DOHH2 (cell line): ENCODE data around the gene KIF20B.

Experiments
- H3F3A ChIP-seq: fragments of 200-600 bp; sonication (generic), shearing (Covaris generic); 2 replicates; pipeline ENCODE4 v1.6.0; 2016; ENCODE audit warnings: antibody characterized with exemption, mild to moderate bottlenecking; ENCODE audit not compliant: control insufficient read depth, insufficient read depth
- H3K27ac ChIP-seq: fragments of 200-600 bp; sonication (generic); 2 replicates; pipeline ENCODE4 v1.5.1; 2014; ENCODE audit warnings: low read depth, mild to moderate bottlenecking, low read length, moderate library complexity
- H3K27me3 ChIP-seq: fragments of 200-600 bp; sonication (generic); 2 replicates; pipeline ENCODE4 v1.6.1; 2014; ENCODE audit warnings: mild to moderate bottlenecking, low read length, mixed read lengths; ENCODE audit not compliant: control insufficient read depth
- H3K36me3 ChIP-seq: fragments of 200-600 bp; sonication (generic); 2 replicates; pipeline ENCODE4 v1.6.1; 2014; ENCODE audit warnings: mild to moderate bottlenecking, low read length, moderate library complexity, mixed read lengths; ENCODE audit not compliant: control insufficient read depth
- H3K4me1 ChIP-seq: fragments of 200-600 bp; sonication (generic); 2 replicates; pipeline ENCODE4 v1.6.1; 2014; ENCODE audit warnings: mild to moderate bottlenecking, low read length, mixed read lengths; ENCODE audit not compliant: control insufficient read depth
- H3K4me2 ChIP-seq: fragments of 200-600 bp; sonication (generic); 2 replicates; pipeline ENCODE4 v1.6.0; 2014; ENCODE audit warnings: mild to moderate bottlenecking, low read length, moderate library complexity
- H3K4me3 ChIP-seq: fragments of 200-600 bp; sonication (generic); 2 replicates; pipeline ENCODE4 v1.5.1; 2014; ENCODE audit warnings: mild to moderate bottlenecking, low read length, mixed read lengths
- H3K79me2 ChIP-seq: fragments of 200-600 bp; sonication (generic); 2 replicates; pipeline ENCODE4 v1.6.1; 2014; ENCODE audit warnings: mild to moderate bottlenecking, low read length, mixed read lengths; ENCODE audit not compliant: control insufficient read depth
- H3K9me2 ChIP-seq: fragments of 200-600 bp; sonication (generic); replicated peaks from 2 replicates; pipeline ENCODE4 v1.6.1; 2014; ENCODE audit warnings: mild to moderate bottlenecking, low read length, mixed read lengths; ENCODE audit not compliant: control insufficient read depth
- H3K9me3 ChIP-seq: fragments of 200-600 bp; sonication (generic); 2 replicates; pipeline ENCODE4 v1.6.1; 2014; ENCODE audit warnings: antibody characterized with exemption, low read length, mixed read lengths; ENCODE audit not compliant: control insufficient read depth, insufficient read depth
- H4K20me1 ChIP-seq: fragments of 200-600 bp; sonication (generic); 2 replicates; pipeline ENCODE4 v1.6.0; 2014; ENCODE audit warnings: low read depth, mild to moderate bottlenecking, antibody characterized with exemption, low read length, moderate library complexity; ENCODE audit not compliant: control insufficient read depth, insufficient read depth
- EZH2phosphoT487 ChIP-seq: fragments of 200-600 bp; sonication (generic); IDR thresholded peaks from 2 replicates; pipeline ENCODE4 v1.6.1; 2017; ENCODE audit warnings: borderline replicate concordance, mild to moderate bottlenecking, antibody characterized with exemption, low read length, moderate library complexity, mixed read lengths
- TF ChIP-seq, protein P1 (sequence below): fragments of 200-600 bp; sonication (generic); IDR thresholded peaks from one replicate; pipeline ENCODE4 v1.5.1; 2014; ENCODE audit warnings: antibody characterized with exemption, mild to moderate bottlenecking, low read depth, low read length; ENCODE audit not compliant: poor library complexity, severe bottlenecking

KIF20B gene

DNA sequence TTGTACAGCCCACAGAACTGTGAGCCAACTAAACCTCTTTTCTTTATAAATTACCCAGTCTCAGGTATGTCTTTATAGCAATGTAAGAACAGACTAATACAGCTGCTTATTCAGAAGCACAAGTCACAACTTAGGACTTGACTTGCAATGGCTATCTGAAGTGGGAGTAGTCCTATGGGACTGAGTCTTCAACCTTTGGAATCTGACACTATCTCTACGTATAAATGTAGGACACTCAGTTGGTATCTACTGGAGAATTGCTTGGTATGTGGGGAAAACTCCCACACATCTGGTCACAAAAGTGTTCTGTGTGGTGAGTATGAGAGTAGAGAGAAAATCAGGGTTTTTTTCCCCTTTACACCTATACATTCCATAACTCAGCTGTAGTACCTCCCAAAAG is 44.1 kb upstream of the KIF20B start:
- Histone ChIP-seq H3K4me3 (no peak overlapping the region), H3K4me1 (peaks cover 39% of the 10 kb centered on the region), H3K9me2 (no peaks in the 10 kb centered on the region), H3F3A (no peaks in the 10 kb centered on the region), H3K4me2 (no peak overlapping the region), H4K20me1 (no peaks in the 10 kb centered on the region), H3K27ac (no peak overlapping the region), H3K79me2 (no peaks in the 10 kb centered on the region), H3K36me3 (peaks cover 5% of the 10 kb centered on the region; the same call in 1 of the 2 replicates), H3K27me3 (no peaks in the 10 kb centered on the region), H3K9me3 (peaks cover 8% of the 10 kb centered on the region; the same call in 1 of the 2 replicates)
- TF ChIP-seq, protein P1, sequence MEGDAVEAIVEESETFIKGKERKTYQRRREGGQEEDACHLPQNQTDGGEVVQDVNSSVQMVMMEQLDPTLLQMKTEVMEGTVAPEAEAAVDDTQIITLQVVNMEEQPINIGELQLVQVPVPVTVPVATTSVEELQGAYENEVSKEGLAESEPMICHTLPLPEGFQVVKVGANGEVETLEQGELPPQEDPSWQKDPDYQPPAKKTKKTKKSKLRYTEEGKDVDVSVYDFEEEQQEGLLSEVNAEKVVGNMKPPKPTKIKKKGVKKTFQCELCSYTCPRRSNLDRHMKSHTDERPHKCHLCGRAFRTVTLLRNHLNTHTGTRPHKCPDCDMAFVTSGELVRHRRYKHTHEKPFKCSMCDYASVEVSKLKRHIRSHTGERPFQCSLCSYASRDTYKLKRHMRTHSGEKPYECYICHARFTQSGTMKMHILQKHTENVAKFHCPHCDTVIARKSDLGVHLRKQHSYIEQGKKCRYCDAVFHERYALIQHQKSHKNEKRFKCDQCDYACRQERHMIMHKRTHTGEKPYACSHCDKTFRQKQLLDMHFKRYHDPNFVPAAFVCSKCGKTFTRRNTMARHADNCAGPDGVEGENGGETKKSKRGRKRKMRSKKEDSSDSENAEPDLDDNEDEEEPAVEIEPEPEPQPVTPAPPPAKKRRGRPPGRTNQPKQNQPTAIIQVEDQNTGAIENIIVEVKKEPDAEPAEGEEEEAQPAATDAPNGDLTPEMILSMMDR: no peak
- no peak for TF ChIP-seq EZH2phosphoT487

DNA sequence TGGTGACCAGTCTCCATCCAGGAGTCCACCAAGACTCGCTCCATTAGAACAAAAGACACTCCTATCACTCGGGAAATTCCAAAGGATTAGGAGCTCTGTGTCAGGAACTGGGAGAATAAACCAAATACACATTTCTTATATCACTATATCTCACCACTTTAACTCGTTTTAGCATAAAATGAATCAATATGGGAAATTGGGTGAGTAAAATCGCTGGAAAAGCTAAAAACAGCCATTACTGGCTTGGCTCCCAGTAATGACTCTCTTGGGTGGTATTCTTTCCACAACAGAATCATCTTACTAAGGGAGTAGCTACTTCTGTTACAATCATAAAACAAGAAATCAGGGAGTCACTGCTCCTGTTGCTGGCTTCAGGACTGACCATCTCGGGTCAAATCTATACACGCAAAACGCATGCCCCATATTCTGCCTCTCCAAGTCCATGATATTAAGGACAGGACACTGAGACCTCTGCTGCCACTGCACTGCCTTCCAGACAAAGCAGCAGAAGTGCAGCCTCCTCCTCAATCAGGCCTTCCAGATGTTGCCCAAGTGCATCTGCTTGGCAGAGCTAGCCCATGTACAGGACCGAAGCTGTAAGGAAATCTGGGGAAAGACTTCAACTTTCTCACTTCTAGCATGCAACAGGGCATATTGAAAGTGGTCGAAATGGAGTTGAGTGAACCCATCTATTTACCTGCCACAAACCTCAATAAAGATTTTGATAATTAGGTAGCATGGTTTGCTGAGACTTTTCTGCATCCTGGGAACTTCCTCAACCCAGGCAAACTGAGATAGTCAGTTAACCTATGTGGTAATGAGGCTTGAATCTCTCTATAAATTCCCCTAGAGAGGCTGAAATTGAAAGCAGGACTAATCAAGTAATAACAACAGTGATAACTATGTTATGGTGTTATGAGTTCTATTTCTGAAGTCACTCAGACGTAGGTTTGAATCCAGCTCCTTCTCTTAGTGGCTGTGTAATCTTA is 42.0 kb upstream of the KIF20B start:
- TF ChIP-seq, protein P1: no peak
- TF ChIP-seq EZH2phosphoT487: no peak
- no peaks in the 10 kb centered on the region for H3K27me3 ChIP-seq

DNA sequence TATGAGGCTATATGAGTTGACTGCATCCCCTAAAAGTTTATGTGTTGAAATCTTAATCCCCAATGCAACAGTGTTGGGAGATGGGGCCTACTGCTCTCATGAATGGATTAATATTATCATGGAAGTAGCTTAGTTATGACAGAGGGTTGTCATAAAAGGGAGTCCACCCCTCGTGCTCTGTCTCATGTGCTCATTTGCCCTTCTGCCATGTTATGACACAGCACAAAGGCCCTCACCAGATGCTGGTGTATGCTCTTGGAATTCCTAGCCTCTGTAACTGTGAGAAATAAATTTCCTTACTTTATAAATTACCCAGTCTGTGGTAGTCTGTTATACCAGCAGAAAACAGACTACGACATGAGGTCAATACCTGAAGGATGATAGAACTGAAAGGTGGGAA is 38.8 kb upstream of the KIF20B start:
- Histone ChIP-seq H4K20me1 (no peaks in the 10 kb centered on the region), H3K36me3 (no peaks in the 10 kb centered on the region), H3K9me2 (no peaks in the 10 kb centered on the region), H3K4me3 (no peak overlapping the region), H3F3A (no peaks in the 10 kb centered on the region), H3K4me1 (no peaks in the 10 kb centered on the region), H3K79me2 (no peaks in the 10 kb centered on the region), H3K4me2 (no peak overlapping the region), H3K27ac (no peak overlapping the region), H3K9me3 (no peaks in the 10 kb centered on the region), H3K27me3 (no peaks in the 10 kb centered on the region)
- TF ChIP-seq EZH2phosphoT487: no peak
- TF ChIP-seq, protein P1: no peak

More for the DNA sequence above, 42.0 kb upstream of the KIF20B start:
- Histone ChIP-seq H3K4me2 (no peak overlapping the region), H4K20me1 (no peaks in the 10 kb centered on the region), H3K9me3 (peaks cover 8% of the 10 kb centered on the region; the same call in 1 of the 2 replicates), H3F3A (no peaks in the 10 kb centered on the region), H3K9me2 (no peaks in the 10 kb centered on the region), H3K79me2 (no peaks in the 10 kb centered on the region), H3K27ac (no peak overlapping the region), H3K4me3 (no peak overlapping the region), H3K4me1 (peaks cover 18% of the 10 kb centered on the region), H3K36me3 (peaks cover 5% of the 10 kb centered on the region; the same call in 1 of the 2 replicates)
